DMS79 (cell line): ENCODE measurements around the gene TRPC5OS.

Experiments used
- DNase-seq: peaks from one replicate; lab custom pipeline; 2025; lab: John Stamatoyannopoulos, UW

TRPC5OS gene

GRCh38 chrX:111875881-111876280 is at the start of gene TRPC5OS:
Gene TRPC5OS (plus strand): TSS chrX:111876181. CDS start chrX:111901850, 25,669 bp downstream.
- DNase-seq, result no peak

- no peak for DNase-seq
Observed at GRCh38 chrX:111829345-111829744, 46.6 kb upstream of the TRPC5OS start.

- DNase-seq, result peak; percentile 5
Observed at GRCh38 chrX:111830571-111830970, 45.4 kb upstream of the TRPC5OS start.

GRCh38 chrX:111831343-111831742 is 44.6 kb upstream of the TRPC5OS start:
- peak; percentile 74 for DNase-seq

GRCh38 chrX:111837197-111837596 is 38.8 kb upstream of the TRPC5OS start:
- DNase-seq, result peak; percentile 50

- no peak for DNase-seq
Observed at GRCh38 chrX:111847491-111848133, 28.4 kb upstream of the TRPC5OS start.

GRCh38 chrX:111848541-111848940 is 27.4 kb upstream of the TRPC5OS start:
- DNase-seq, result no peak

GRCh38 chrX:111850975-111851374 is 25.0 kb upstream of the TRPC5OS start:
- DNase-seq, result no peak

- no peak for DNase-seq
Observed at GRCh38 chrX:111854556-111855490, 21.2 kb upstream of the TRPC5OS start.

- no peak for DNase-seq
Observed at GRCh38 chrX:111857534-111858060, 18.4 kb upstream of the TRPC5OS start.

GRCh38 chrX:111861605-111862004 is 14.4 kb upstream of the TRPC5OS start:
- DNase-seq, result no peak

GRCh38 chrX:111867236-111867635 is 8.7 kb upstream of the TRPC5OS start:
- DNase-seq, result no peak

- no peak for DNase-seq
Observed at GRCh38 chrX:111868726-111869638, 7.0 kb upstream of the TRPC5OS start.

- peak; percentile 20 for DNase-seq
Observed at GRCh38 chrX:111869639-111870034, 6.3 kb upstream of the TRPC5OS start.

- no peak for DNase-seq
Observed at GRCh38 chrX:111874241-111874640, 1.7 kb upstream of the TRPC5OS start.

- DNase-seq, result no peak
Observed at GRCh38 chrX:111876646-111877045, 665 bp downstream of the TRPC5OS start.

GRCh38 chrX:111877681-111878080 is 1.7 kb downstream of the TRPC5OS start:
- DNase-seq, result no peak

- DNase-seq, result no peak
Observed at GRCh38 chrX:111880735-111881134, 4.8 kb downstream of the TRPC5OS start.

GRCh38 chrX:111881715-111882114 is 5.7 kb downstream of the TRPC5OS start:
- no peak for DNase-seq

- DNase-seq, result no peak
Observed at GRCh38 chrX:111886678-111887077, 10.7 kb downstream of the TRPC5OS start.

- no peak for DNase-seq
Observed at GRCh38 chrX:111888600-111888999, 12.6 kb downstream of the TRPC5OS start.

GRCh38 chrX:111892375-111892774 is 16.4 kb downstream of the TRPC5OS start:
- DNase-seq, result no peak
